ENCODE data around the gene RPL36A. TPM values are rescaled to one million over a fixed set of nuclear protein-coding genes. Genes with fewer than 3 reads are reported as not detected.

RPL36A gene
- total and polyA plus RNA-seq, 9 of the 15 experiments (the other 6 are each of a cell fraction or from before 2014, with no cell fraction given) = 412 to 4,539 (median 3,209) TPM

GRCh38 chrX:101407167-101407747 is 16.4 kb downstream of the RPL36A start (continued):
- TF ChIP-seq SRSF9 (IDR thresholded peaks at IDR 0.05; ENCODE audit: borderline replicate concordance, low read depth, low read length) = no peak
- no peak for TF ChIP-seq NCOA2 (IDR thresholded peaks at IDR 0.05; ENCODE audit: partially characterized antibody in 2 of 2)
- no peak for TF ChIP-seq GATA2 (CRISPR knock-in tag; IDR thresholded peaks at IDR 0.05)
- TF ChIP-seq ZBTB17 (CRISPR knock-in tag; IDR thresholded peaks at IDR 0.05) = no peak
- TF ChIP-seq NFIC (IDR thresholded peaks at IDR 0.05) = 0 out of 2 replicates have a peak, but pooled peaks have one; percentile 4
- no peak for TF ChIP-seq ZNF77 (CRISPR knock-in tag; IDR thresholded peaks at IDR 0.05)
- TF ChIP-seq MAFK (IDR thresholded peaks at IDR 0.05; ENCODE audit: low read length) = no peak
- TF ChIP-seq SAP30 (IDR thresholded peaks at IDR 0.05; ENCODE audit: borderline replicate concordance, insufficient read depth, low read depth, low read length, poor library complexity, severe bottlenecking) = no peak
- TF ChIP-seq RFX7 (CRISPR knock-in tag; IDR thresholded peaks at IDR 0.05) = no peak
- TF ChIP-seq EP300 (IDR thresholded peaks at IDR 0.05; ENCODE audit: low read length) = no peak
- no peak for TF ChIP-seq ZSCAN29 (IDR thresholded peaks at IDR 0.05)
- no peak for TF ChIP-seq NCOA4 (IDR thresholded peaks at IDR 0.05; ENCODE audit: partially characterized antibody)
- no peak for TF ChIP-seq STAT5A (IDR thresholded peaks at IDR 0.05; ENCODE audit: borderline replicate concordance, low read length)
- TF ChIP-seq ZNF134 (CRISPR knock-in tag; conservative IDR thresholded peaks at IDR 0.05) = no peak

Data from K562 (cell line).